HG03439 (cell line): ENCODE measurements around the gene IZUMO1.
"Not testable (repeated sequence)": the region's sequence is repeated elsewhere in the genome, so short reads cannot be mapped to it uniquely, and the experiment has no call there.

Experiments used
- ATAC-seq: cut with Tn5 transposase; IDR thresholded peaks from one replicate; pipeline ENCODE4 v1.9.1; 2021; ENCODE audit warnings: mild to moderate bottlenecking, moderate library complexity; ENCODE audit not compliant: unreplicated experiment

The IZUMO1 gene

DNA sequence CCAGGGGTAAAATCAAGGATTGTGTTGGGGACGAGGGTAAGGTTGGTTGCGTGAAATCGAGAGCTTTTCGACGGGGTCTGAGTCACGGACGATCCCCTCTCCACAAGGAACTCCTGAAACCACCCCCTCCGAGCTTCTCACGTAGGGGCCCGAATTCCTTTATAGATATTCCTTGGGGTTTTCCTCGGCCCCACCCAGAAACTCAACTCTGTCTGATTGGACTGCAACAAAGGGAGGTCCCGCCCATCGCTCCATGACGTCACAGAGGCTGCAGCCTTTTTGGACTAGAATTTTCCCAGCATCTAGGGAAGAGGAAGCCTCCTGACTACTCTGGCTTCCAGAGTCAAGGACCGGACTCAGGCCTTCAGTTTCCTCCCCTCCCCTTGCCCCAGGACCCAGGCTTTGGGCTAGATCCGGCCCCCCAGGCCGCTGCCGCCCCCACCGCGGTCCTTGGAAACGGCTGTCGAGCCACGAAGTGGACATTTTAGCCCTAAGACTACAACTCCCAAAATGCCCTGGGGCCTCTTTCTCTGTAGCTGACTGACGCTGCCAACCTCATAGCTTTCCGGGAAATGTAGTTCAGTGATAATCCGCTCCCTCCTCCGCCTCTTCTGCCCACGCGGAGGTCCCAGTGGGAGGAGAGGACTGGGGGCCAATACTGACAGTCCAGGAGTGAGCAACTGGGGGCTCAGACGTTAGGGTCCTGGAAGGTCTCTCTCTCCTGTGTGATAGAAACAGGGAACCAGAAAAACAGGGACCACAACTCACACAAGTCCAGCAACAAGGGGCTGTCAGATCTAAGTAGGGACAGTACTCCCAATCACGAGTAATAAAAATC is at the start of gene IZUMO1:
Gene IZUMO1 (minus strand): TSS at position 172 of the 838 bp plus-strand sequence. CDS start 1,050 bp downstream, outside the sequence.
- ATAC-seq = no peak

DNA sequence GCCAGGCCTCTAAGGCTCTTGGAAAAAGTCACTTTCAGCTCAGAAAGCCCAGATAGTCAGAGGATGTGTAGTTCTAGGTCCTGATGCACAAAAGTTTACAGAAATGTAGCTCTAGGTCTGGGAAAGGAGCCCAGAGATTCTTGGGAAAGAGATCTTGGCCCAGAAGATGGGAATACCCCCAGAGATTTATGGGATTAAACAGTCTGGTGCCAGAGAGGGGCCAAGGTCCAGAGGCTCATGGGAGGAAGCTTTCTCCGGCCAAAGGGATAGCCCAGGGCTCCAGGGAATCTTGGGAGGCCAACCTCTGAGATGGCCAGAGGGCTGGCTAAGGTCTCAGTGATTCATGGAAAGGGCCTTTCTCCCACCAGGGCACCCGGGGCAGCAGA is 49.0 kb upstream of the IZUMO1 start:
- no peak for ATAC-seq

- ATAC-seq = peak; percentile 59
These were observed 48.5 kb upstream of the IZUMO1 start for GRCh38 chr19:48795055-48795684.

GRCh38 chr19:48794291-48794690 is 47.6 kb upstream of the IZUMO1 start:
- no peak for ATAC-seq

- no peak for ATAC-seq
These were observed 46.6 kb upstream of the IZUMO1 start for GRCh38 chr19:48793271-48793670.

GRCh38 chr19:48787331-48787730 is 40.6 kb upstream of the IZUMO1 start:
- ATAC-seq = not testable (repeated sequence)

GRCh38 chr19:48786422-48786821 is 39.7 kb upstream of the IZUMO1 start:
- ATAC-seq = not testable (repeated sequence)

DNA sequence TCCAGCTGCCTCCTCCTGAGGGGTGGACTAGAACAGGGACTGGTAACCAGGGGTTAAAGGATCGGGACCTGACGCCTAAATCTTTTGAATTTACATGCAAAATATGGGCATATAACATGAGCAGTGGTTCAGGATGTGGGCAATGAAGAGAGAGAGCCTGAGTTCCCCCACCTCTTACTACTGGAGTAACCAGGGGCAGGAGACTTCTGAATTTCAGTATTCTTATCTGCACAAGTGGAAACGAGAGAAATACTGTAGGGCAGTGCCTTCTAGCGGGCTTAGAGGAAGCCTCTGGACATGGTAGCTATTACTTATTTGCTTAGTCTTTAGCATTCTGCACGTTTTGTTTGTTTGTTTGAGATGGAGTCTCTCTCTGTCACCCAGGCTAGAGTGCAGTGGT is 37.8 kb upstream of the IZUMO1 start:
- no peak for ATAC-seq

DNA sequence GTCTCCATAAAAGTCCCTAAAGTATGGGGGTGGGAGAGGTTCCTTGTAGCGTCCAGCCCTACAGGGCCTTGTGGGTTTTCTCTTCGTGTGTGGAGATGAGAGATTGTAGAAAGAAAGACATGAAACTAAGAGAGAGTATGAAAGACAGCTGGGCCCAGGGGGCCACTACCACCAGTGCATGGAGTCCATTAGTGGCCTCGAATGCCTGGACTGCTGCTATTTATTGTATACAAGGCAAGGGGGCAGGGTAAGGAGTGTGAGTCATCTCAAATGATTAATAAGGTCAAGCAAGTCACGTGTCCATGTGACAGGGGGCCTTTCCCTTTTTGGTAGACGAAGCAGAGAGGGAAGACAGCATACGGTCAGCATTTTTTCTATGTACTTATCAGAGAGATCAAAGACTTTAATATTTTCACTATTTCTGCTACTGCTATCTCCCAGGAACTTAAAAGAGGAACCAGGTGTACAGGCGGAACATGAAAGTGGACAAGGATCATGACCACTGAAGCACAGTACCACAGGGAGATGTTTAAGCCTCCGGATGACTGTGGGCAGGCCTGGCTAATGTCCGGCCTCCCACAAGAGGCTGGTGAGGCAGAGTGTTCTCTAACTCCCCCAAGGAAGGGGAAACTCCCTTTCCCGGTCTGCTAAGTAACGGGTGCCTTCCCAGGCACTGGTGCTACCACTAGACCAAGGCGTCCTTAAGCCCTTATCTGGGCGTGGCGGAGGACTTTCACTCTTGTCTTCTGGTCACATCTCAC is 34.1 kb upstream of the IZUMO1 start:
- ATAC-seq = no peak

GRCh38 chr19:48779636-48780035 is 32.9 kb upstream of the IZUMO1 start:
- ATAC-seq = no peak

- ATAC-seq = no peak
These were observed 31.0 kb upstream of the IZUMO1 start for GRCh38 chr19:48777720-48778119.

GRCh38 chr19:48777139-48777538 is 30.4 kb upstream of the IZUMO1 start:
- no peak for ATAC-seq

- no peak for ATAC-seq
These were observed 25.8 kb upstream of the IZUMO1 start for GRCh38 chr19:48772503-48772953.

DNA sequence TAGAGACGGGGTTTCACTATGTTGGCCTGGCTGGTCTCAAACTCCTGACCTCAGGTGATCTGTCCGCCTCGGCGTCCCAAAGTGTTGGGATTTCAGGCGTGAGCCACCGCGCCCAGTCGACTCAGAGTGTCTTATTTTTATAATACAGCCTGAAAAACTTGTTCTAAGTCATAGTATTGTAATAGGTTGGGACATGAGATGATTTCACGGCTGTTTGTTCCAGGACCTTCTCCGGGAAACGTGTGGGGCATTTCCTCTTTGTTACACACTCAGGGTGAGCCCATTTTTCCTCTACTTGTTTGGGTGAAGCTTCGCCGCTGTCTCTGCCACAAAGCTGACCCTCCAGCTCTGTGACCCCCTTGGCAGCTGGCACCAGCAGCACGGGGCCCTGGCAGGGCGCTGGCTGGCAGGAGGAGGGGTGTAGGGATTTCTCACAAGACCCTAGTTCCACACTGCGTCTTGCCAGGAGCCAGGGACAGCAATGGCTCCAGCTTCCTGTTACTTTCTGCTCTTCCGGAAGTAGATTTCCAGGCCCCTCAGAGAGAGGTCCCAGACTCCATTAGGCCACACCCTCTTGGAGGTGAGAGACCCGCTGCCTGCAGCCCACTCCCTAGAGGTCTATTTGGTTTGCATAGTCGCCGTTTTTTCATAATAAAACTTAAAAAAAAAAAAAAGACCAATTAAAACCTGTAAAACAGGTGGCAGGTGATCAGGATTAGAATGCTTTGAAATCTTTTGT is 24.2 kb upstream of the IZUMO1 start:
- no peak for ATAC-seq

- no peak for ATAC-seq
These were observed 23.6 kb upstream of the IZUMO1 start for GRCh38 chr19:48770266-48770665.

DNA sequence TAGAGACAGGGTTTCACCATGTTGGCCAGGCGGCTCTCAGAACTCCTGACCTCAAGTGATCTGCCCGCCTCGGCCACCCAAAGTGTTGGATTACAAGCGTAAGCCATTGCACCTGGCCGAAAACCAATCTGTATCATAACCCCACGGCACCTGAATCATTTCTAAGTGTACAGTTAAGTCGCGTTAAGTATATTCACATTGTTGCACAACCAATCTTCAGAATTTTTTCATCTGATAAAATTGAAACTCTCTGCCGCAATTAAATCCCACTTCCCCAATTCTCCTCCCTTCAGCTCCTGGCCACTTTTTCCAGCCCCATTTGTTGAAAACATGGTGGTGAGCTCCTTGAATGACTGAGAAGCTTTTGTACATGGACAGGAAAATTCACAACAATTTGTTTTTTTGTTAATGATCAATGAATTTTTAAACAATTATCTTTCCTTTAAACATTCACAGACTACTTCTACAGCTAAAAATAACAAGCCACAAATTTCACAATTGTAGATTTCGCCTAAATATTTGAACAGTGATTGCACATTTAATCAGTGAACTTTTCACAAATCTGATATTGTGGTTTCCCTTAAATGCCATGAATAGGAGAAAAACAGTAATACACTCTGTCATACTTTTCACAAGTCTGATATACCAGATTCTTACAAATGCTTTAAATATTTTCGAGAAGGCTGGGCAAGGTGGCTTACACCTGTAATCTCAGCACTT is 22.4 kb upstream of the IZUMO1 start:
- ATAC-seq = no peak

GRCh38 chr19:48768171-48768753 is 21.6 kb upstream of the IZUMO1 start:
- ATAC-seq = not testable (repeated sequence)

- not testable (repeated sequence) for ATAC-seq
These were observed 19.1 kb upstream of the IZUMO1 start for GRCh38 chr19:48765816-48766215.

DNA sequence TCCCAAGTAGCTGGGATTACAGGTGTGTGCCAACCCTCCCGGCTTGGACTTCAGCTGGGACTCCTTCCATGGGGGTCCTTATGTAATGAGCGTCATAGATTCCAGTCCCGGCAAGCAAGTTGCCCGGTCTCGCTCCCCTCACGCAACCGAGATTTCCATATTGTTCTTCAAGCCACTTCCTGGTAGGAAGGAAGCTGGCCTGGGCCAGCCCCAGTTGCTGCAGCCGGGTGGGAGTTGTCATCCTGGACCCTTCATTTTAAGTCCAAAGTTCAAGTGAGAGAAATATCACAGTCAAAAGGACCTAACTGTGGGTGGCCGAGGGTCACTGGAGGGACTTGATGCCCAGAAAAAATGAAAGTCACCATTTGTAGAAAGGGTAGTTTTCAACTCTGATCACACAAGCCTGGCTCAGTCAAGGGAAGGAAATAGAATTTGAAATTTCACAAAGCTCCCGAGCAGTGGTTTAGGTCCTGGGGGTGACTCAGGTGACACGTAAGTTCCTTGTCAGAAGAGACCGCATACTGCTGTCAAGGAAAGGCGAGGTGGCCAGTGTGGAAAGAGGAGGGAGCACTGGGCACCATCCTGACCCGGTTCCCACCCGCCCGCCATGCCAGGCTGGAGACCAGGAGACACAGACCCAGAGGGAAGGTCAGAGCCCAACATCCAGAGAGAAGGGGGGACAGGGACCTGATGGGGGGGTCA is 13.9 kb upstream of the IZUMO1 start:
- no peak for ATAC-seq
